Panc1 (cell line): Measurements from ENCODE around the gene GUCD1.

Source experiments
- CTCF ChIP-seq: fragments of 450-650 bp; IDR thresholded peaks from 2 replicates; pipeline ENCODE4 v1.5.1; 2017; ENCODE audit warnings: mild to moderate bottlenecking
- TCF7L2 ChIP-seq: IDR thresholded peaks from 2 replicates; pipeline ENCODE4 v1.6.1; 2011; ENCODE audit warnings: mild to moderate bottlenecking, low read depth, low read length, inconsistent platforms

GRCh38 chr22:24553597-24554312 lies 1.2 kb downstream of the GUCD1 start:
- TF ChIP-seq CTCF (no peak), TCF7L2 (no peak)
